NCI-H226 (cell line): ENCODE measurements around the gene MYL3.

Source experiments
- DNase-seq: peaks from one replicate; pipeline ENCODE4 v3.0.0-alpha.2; 2015

Gene MYL3

GRCh38 chr3:46864061-46864881, 1.0 kb upstream of the MYL3 start:
- DNase-seq: no peak

- no peak for DNase-seq
Observed at GRCh38 chr3:46862369-46863025, 747 bp downstream of the MYL3 start.

- DNase-seq: no peak
Observed at GRCh38 chr3:46861605-46862368, 1.5 kb downstream of the MYL3 start.

GRCh38 chr3:46860810-46861604, 2.2 kb downstream of the MYL3 start:
- no peak for DNase-seq

- no peak for DNase-seq
Observed at GRCh38 chr3:46860017-46860809, 3.0 kb downstream of the MYL3 start.

GRCh38 chr3:46859001-46859710, 4.1 kb downstream of the MYL3 start:
- no peak for DNase-seq

- DNase-seq: no peak
Observed at GRCh38 chr3:46858456-46858855, 4.8 kb downstream of the MYL3 start.

- DNase-seq: no peak
Observed at GRCh38 chr3:46857485-46858341, 5.5 kb downstream of the MYL3 start.

GRCh38 chr3:46856576-46857471, 6.4 kb downstream of the MYL3 start:
- no peak for DNase-seq

- no peak for DNase-seq
Observed at GRCh38 chr3:46854555-46854991, 8.7 kb downstream of the MYL3 start.

GRCh38 chr3:46853441-46854415, 9.5 kb downstream of the MYL3 start:
- no peak for DNase-seq

GRCh38 chr3:46852839-46853355, 10.3 kb downstream of the MYL3 start:
- DNase-seq: no peak

- DNase-seq: no peak
Observed at GRCh38 chr3:46852334-46852720, 10.9 kb downstream of the MYL3 start.

GRCh38 chr3:46851364-46852333, 11.6 kb downstream of the MYL3 start:
- DNase-seq: no peak

GRCh38 chr3:46850468-46850779, 12.8 kb downstream of the MYL3 start:
- DNase-seq: no peak

- no peak for DNase-seq
Observed at GRCh38 chr3:46849686-46850467, 13.4 kb downstream of the MYL3 start.
